GM11168 (cell line): ENCODE results near the gene MED16.
"Not testable (repeated sequence)": the region's sequence is repeated elsewhere in the genome, so short reads cannot be mapped to it uniquely, and the experiment has no call there.

ENCODE experiments used
- in situ Hi-C: fragments of 300-500 bp; cut with MboI; formaldehyde crosslinking; loops from one replicate; pipeline ENCODE4 v1.12.0; 2022; ENCODE audit warnings: low sequenced_read_pairs; ENCODE audit not compliant: unreplicated experiment

The MED16 gene

GRCh38 chr19:861756-862580, 31.0 kb downstream of the MED16 start:
- in situ Hi-C loops, result loop anchor here (5.0 to 10.0 kb wide), 2 partner anchors 40 to 123 kb away; partner anchors contain the start of gene WDR18

- in situ Hi-C loops, result loop anchor here (5.0 to 10.0 kb wide), 2 partner anchors 41 to 124 kb away; partner anchors contain the start of gene WDR18
Observed at GRCh38 chr19:861141-861755, 31.7 kb downstream of the MED16 start.

GRCh38 chr19:858868-859843, 33.8 kb downstream of the MED16 start, which contains the start of gene CFD:
TSS of gene CFD (plus strand) at chr19:859664. CDS start at chr19:859690, 26 bp downstream.
- in situ Hi-C loops, result loop anchor here (5.0 kb wide), 1 partner anchor 63 kb away; no protein-coding TSS in a partner anchor

DNA sequence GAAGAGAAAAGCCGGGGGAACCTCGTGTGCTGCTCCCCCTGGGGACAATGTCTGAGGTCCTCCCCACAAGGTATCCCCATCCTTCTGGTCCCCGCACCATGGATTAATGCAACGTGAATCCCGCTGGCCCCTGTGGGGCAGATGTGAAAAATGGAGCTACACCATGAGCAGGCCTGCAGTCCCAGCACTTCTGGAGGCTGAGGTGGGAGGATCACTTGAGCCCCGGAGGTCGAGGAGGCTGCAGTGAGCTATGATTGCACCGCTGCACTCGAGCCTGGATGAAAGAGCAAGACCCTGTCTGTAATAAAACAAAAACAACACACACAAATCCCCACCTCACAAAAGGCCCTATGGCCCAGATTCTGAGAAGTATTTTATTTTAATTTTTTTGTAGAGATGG, 34.7 kb downstream of the MED16 start:
- in situ Hi-C loops, result loop anchor here (5.0 kb wide), 1 partner anchor 64 kb away; no protein-coding TSS in a partner anchor

GRCh38 chr19:855566-856120, 37.3 kb downstream of the MED16 start:
- in situ Hi-C loops, result loop anchor here (5.0 kb wide), 1 partner anchor 67 kb away; no protein-coding TSS in a partner anchor

GRCh38 chr19:855142-855541, 37.8 kb downstream of the MED16 start:
- in situ Hi-C loops, result loop anchor here (5.0 kb wide), 1 partner anchor 67 kb away; no protein-coding TSS in a partner anchor

DNA sequence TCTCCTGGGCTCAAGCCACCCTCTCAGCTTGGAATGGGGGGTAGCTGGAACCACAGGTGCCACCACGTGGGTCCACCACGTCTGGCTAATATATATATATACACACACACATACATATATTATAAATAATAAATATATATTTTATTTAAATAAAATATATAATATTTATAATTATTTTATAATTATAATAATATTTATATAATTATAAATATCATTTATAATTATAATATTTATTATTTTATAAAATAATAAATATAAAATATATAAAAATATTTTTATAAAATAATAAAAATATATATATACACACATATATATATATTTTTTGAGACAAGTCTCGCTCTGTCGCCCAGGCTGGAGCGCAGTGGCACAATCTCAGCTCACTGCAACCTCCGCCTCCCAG, 38.4 kb downstream of the MED16 start:
- in situ Hi-C loops, result no loop called here

GRCh38 chr19:853614-854220, 39.3 kb downstream of the MED16 start:
- in situ Hi-C loops, result not testable (repeated sequence)

DNA sequence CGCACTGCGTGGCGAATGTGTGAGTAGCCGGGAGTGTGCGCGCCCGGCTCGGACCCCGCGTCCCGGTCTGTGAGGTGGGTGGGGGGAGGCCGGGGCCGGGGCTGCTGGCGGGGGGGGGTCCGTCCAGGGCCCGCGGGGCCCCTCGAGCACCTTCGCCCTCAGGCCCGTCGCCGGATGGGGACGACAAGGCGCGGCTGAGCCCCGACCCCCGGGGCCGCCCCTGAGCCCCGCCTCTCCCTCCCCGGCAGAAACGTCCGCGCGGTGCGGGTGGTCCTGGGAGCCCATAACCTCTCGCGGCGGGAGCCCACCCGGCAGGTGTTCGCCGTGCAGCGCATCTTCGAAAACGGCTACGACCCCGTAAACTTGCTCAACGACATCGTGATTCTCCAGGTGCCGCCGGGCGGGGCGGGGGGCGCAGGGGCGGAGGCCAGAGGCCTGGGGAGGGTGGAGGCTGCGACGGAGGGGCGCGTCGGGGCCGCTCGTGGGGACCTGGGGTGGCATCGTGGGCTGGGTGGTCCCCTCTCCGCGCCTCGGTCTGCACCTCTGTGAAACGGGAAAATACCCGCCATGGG, 39.9 kb downstream of the MED16 start:
- in situ Hi-C loops, result no loop called here

- in situ Hi-C loops, result no loop called here
Observed at GRCh38 chr19:852136-853013, 40.6 kb downstream of the MED16 start, which contains the start of gene ELANE. TSS of gene ELANE (plus strand) at chr19:852303. CDS start at chr19:852329, 26 bp downstream.

- in situ Hi-C loops, result no loop called here
Observed at GRCh38 chr19:850979-851335, 42.0 kb downstream of the MED16 start.

- in situ Hi-C loops, result no loop called here
Observed at GRCh38 chr19:850221-850978, 42.6 kb downstream of the MED16 start.

DNA sequence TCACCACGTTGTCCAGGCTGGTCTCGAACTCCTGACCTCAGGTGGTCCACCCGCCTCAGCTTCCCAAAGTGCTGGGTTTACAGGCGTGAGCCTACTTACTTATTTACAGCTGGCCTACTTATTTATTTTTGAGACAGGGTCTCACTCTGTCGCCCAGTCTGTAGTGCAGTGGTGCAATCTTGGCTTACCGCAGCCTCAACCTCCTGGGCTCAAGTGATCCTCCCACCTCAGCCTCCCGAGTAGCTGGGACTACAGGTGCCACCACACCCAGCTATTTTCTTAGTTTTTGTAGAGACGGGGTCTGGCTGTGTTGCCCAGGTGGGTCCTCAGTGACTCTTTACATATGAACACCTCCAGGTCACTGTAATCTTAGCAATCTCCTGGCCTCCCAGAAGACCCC, 43.8 kb downstream of the MED16 start:
- in situ Hi-C loops, result not testable (repeated sequence)

GRCh38 chr19:848386-848921, 44.5 kb downstream of the MED16 start:
- in situ Hi-C loops, result no loop called here

DNA sequence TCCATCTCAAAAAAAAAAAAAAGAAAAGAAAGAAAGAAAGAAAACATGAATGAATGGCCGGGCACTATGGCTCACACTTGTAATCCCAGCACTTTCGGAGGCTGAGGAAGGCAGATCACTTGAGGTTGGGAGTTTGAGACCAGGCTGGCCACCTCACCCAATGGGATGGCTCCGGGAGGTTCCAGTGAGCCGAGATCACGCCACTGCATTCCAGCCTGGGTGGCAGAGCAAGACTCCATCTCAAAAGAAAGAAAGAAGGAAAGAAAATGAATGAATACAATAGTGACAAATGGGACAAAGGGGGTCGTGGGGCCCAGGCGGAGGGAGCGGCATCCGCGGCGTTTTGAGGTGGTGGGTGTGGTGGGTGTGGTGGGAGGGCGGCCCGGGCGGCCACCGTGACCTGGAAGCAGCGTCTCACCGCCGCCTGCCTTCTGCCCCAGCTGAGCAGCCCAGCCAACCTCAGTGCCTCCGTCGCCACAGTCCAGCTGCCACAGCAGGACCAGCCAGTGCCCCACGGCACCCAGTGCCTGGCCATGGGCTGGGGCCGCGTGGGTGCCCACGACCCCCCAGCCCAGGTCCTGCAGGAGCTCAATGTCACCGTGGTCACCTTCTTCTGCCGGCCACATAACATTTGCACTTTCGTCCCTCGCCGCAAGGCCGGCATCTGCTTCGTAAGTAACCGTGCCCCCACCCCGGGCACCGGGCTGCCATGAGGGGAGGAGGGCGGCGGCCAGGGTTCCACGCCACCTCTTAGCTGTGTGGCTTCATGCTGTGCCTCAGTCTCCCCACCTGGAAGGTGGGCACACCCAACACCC, 47.1 kb downstream of the MED16 start:
- in situ Hi-C loops, result no loop called here

GRCh38 chr19:844546-844971, 48.4 kb downstream of the MED16 start:
- in situ Hi-C loops, result no loop called here
